ENCODE data around the gene KRTAP10-2. TPM values are rescaled to one million over a fixed set of nuclear protein-coding genes. Genes with fewer than 3 reads are reported as not detected.

Gene KRTAP10-2
- total and polyA plus RNA-seq, 9 of the 15 experiments (the other 6 are each of a cell fraction or from before 2014, with no cell fraction given) = not detected

DNA sequence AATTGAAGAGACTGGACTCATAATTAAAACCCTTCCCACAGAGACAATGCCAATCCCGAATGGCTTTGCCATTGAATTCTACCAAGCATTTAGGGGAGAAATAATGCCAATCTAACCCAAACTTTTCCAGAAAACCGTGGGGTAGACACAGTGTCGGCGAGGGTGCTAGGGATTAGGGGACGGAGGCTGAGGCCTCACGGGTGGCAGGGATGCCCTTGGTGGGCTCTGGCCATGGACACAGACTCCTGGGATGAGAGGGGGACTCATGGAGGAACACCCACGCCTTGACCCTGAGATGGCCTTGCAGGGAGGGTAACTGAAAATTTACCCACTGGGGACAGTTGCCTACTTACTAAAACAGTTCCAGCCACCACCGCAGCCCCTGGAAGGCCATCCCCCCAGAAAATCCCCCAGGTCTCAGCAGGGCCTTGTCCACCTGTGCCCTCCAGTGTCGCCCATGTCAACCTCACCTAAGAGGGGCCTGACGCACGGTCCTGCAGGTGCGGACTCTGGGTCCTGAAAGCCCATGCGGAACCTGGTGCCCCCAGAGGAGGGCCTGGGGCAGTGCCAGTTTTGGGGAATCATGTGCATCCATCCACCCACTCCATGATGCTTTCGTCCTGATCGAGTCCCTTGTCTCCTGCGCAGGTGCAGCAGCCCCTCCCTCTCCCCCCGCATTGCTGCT, 27.2 kb upstream of the KRTAP10-2 start (continued):
- TF ChIP-seq, protein P1, sequence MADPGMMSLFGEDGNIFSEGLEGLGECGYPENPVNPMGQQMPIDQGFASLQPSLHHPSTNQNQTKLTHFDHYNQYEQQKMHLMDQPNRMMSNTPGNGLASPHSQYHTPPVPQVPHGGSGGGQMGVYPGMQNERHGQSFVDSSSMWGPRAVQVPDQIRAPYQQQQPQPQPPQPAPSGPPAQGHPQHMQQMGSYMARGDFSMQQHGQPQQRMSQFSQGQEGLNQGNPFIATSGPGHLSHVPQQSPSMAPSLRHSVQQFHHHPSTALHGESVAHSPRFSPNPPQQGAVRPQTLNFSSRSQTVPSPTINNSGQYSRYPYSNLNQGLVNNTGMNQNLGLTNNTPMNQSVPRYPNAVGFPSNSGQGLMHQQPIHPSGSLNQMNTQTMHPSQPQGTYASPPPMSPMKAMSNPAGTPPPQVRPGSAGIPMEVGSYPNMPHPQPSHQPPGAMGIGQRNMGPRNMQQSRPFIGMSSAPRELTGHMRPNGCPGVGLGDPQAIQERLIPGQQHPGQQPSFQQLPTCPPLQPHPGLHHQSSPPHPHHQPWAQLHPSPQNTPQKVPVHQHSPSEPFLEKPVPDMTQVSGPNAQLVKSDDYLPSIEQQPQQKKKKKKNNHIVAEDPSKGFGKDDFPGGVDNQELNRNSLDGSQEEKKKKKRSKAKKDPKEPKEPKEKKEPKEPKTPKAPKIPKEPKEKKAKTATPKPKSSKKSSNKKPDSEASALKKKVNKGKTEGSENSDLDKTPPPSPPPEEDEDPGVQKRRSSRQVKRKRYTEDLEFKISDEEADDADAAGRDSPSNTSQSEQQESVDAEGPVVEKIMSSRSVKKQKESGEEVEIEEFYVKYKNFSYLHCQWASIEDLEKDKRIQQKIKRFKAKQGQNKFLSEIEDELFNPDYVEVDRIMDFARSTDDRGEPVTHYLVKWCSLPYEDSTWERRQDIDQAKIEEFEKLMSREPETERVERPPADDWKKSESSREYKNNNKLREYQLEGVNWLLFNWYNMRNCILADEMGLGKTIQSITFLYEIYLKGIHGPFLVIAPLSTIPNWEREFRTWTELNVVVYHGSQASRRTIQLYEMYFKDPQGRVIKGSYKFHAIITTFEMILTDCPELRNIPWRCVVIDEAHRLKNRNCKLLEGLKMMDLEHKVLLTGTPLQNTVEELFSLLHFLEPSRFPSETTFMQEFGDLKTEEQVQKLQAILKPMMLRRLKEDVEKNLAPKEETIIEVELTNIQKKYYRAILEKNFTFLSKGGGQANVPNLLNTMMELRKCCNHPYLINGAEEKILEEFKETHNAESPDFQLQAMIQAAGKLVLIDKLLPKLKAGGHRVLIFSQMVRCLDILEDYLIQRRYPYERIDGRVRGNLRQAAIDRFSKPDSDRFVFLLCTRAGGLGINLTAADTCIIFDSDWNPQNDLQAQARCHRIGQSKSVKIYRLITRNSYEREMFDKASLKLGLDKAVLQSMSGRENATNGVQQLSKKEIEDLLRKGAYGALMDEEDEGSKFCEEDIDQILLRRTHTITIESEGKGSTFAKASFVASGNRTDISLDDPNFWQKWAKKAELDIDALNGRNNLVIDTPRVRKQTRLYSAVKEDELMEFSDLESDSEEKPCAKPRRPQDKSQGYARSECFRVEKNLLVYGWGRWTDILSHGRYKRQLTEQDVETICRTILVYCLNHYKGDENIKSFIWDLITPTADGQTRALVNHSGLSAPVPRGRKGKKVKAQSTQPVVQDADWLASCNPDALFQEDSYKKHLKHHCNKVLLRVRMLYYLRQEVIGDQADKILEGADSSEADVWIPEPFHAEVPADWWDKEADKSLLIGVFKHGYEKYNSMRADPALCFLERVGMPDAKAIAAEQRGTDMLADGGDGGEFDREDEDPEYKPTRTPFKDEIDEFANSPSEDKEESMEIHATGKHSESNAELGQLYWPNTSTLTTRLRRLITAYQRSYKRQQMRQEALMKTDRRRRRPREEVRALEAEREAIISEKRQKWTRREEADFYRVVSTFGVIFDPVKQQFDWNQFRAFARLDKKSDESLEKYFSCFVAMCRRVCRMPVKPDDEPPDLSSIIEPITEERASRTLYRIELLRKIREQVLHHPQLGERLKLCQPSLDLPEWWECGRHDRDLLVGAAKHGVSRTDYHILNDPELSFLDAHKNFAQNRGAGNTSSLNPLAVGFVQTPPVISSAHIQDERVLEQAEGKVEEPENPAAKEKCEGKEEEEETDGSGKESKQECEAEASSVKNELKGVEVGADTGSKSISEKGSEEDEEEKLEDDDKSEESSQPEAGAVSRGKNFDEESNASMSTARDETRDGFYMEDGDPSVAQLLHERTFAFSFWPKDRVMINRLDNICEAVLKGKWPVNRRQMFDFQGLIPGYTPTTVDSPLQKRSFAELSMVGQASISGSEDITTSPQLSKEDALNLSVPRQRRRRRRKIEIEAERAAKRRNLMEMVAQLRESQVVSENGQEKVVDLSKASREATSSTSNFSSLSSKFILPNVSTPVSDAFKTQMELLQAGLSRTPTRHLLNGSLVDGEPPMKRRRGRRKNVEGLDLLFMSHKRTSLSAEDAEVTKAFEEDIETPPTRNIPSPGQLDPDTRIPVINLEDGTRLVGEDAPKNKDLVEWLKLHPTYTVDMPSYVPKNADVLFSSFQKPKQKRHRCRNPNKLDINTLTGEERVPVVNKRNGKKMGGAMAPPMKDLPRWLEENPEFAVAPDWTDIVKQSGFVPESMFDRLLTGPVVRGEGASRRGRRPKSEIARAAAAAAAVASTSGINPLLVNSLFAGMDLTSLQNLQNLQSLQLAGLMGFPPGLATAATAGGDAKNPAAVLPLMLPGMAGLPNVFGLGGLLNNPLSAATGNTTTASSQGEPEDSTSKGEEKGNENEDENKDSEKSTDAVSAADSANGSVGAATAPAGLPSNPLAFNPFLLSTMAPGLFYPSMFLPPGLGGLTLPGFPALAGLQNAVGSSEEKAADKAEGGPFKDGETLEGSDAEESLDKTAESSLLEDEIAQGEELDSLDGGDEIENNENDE (IDR thresholded peaks at IDR 0.05; ENCODE audit: low read depth, low read length) = no peak
- TF ChIP-seq SMC3 (conservative IDR thresholded peaks at IDR 0.05; ENCODE audit: insufficient read depth, low read depth, low read length) (no peak), POLR2AphosphoS2 (IDR thresholded peaks at IDR 0.05; ENCODE audit: low read length) (no peak), ZNF239 (CRISPR knock-in tag; IDR thresholded peaks at IDR 0.05) (no peak), FOS (IDR thresholded peaks at IDR 0.05; ENCODE audit: extremely low read depth, insufficient read length) (no peak), ASH1L (IDR thresholded peaks at IDR 0.05; ENCODE audit: borderline replicate concordance, low read depth, partially characterized antibody) (no peak), FOXJ3 (CRISPR knock-in tag; IDR thresholded peaks at IDR 0.05) (no peak)
- TF ChIP-seq, protein P2, sequence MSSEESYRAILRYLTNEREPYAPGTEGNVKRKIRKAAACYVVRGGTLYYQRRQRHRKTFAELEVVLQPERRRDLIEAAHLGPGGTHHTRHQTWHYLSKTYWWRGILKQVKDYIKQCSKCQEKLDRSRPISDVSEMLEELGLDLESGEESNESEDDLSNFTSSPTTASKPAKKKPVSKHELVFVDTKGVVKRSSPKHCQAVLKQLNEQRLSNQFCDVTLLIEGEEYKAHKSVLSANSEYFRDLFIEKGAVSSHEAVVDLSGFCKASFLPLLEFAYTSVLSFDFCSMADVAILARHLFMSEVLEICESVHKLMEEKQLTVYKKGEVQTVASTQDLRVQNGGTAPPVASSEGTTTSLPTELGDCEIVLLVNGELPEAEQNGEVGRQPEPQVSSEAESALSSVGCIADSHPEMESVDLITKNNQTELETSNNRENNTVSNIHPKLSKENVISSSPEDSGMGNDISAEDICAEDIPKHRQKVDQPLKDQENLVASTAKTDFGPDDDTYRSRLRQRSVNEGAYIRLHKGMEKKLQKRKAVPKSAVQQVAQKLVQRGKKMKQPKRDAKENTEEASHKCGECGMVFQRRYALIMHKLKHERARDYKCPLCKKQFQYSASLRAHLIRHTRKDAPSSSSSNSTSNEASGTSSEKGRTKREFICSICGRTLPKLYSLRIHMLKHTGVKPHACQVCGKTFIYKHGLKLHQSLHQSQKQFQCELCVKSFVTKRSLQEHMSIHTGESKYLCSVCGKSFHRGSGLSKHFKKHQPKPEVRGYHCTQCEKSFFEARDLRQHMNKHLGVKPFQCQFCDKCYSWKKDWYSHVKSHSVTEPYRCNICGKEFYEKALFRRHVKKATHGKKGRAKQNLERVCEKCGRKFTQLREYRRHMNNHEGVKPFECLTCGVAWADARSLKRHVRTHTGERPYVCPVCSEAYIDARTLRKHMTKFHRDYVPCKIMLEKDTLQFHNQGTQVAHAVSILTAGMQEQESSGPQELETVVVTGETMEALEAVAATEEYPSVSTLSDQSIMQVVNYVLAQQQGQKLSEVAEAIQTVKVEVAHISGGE (CRISPR knock-in tag; IDR thresholded peaks at IDR 0.05) = no peak
- TF ChIP-seq, protein P3, sequence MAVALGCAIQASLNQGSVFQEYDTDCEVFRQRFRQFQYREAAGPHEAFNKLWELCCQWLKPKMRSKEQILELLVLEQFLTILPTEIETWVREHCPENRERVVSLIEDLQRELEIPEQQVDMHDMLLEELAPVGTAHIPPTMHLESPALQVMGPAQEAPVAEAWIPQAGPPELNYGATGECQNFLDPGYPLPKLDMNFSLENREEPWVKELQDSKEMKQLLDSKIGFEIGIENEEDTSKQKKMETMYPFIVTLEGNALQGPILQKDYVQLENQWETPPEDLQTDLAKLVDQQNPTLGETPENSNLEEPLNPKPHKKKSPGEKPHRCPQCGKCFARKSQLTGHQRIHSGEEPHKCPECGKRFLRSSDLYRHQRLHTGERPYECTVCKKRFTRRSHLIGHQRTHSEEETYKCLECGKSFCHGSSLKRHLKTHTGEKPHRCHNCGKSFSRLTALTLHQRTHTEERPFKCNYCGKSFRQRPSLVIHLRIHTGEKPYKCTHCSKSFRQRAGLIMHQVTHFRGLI (CRISPR knock-in tag; IDR thresholded peaks at IDR 0.05) = no peak

Measured in K562 (cell line).